H7 (cell line): Measurements from ENCODE around the gene TC2N. TPM values are rescaled to one million over a fixed set of nuclear protein-coding genes. Genes with fewer than 3 reads are reported as not detected.

Experiments used
- DNase-seq: peaks from one replicate; pipeline ENCODE4 v3.0.0; 2012
- H3K27me3 ChIP-seq: 2 replicates; pipeline ENCODE4 v1.6.0; 2011; ENCODE audit warnings: mild to moderate bottlenecking, low read length; ENCODE audit not compliant: control insufficient read depth, insufficient read depth
- H3K36me3 ChIP-seq: replicated peaks from 2 replicates; pipeline ENCODE4 v1.5.1; 2011; ENCODE audit warnings: low read length; ENCODE audit not compliant: control insufficient read depth, insufficient read depth
- H3K4me3 ChIP-seq: 2 replicates; pipeline ENCODE4 v1.5.1; 2011; ENCODE audit warnings: low read depth, mild to moderate bottlenecking, control low read depth, low read length, moderate library complexity; ENCODE audit not compliant: insufficient read depth
- total RNA-seq: library from RNA; depleted of rRNA; stranded (reverse); fragments of >200 nt; shearing (Covaris generic); gene quantifications from 2 replicates; pipeline ENCODE4 v1.2.3, GENCODE V29; 2014

The TC2N gene
- total RNA-seq, 1 experiment from 2014 or later = 6.7 TPM

GRCh38 chr14:91897106-91897701 is 29.9 kb upstream of the TC2N start:
- Histone ChIP-seq H3K36me3 (no peaks in the 10 kb centered on the region), H3K27me3 (no peaks in the 10 kb centered on the region), H3K4me3 (no peak overlapping the region)
- no peak for DNase-seq

GRCh38 chr14:91896419-91896818 is 29.1 kb upstream of the TC2N start:
- H3K36me3 ChIP-seq = no peaks in the 10 kb centered on the region
- H3K27me3 ChIP-seq = no peaks in the 10 kb centered on the region
- H3K4me3 ChIP-seq = no peak overlapping the region
- DNase-seq = no peak

DNA sequence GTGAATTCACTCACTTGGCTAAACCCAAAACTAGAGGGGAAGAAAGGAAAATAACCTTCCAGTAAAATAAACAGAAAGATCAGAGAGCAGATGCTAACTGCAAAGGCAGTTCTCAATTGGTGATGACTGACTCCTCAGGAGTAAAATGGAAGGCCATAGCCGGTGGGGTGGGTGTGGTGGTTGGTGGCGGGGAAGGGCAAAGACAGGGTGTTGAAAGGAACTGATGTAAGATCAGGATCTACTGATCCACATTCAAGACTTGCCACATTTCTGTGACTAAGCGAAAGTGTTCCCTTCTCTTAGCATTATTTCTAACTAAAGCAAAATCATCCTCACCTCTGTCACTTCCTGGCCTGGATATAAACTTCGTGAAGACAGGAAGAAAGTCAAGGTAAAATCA is 26.3 kb upstream of the TC2N start:
- no peaks in the 10 kb centered on the region for H3K36me3 ChIP-seq
- H3K27me3 ChIP-seq = no peaks in the 10 kb centered on the region
- no peak overlapping the region for H3K4me3 ChIP-seq
- DNase-seq = no peak

DNA sequence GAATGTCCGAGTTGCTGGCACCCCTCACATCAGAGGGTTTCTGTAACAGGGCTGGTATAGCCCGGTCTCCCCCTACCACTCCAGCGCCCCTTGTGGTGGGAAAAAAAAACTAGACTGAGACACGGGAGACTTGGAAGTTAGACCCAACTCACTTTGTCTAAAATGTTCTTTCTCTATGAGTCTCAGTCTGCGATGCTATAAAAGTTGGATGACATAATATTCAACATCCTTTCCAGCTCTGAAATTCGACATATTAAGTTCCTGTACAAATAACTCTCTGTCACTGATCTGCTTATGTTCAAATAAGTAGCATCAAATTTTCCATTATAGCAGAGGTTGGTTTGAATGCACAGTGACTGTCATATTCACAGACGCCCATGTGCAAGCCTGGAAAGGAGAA is 25.7 kb upstream of the TC2N start:
- Histone ChIP-seq H3K4me3 (no peak overlapping the region), H3K27me3 (no peaks in the 10 kb centered on the region), H3K36me3 (no peaks in the 10 kb centered on the region)
- DNase-seq = peak; percentile 86

- Histone ChIP-seq H3K36me3 (no peaks in the 10 kb centered on the region), H3K27me3 (no peaks in the 10 kb centered on the region), H3K4me3 (no peak overlapping the region)
- DNase-seq = no peak
These were observed 24.4 kb upstream of the TC2N start for GRCh38 chr14:91891721-91892220.

GRCh38 chr14:91891101-91891500 is 23.8 kb upstream of the TC2N start:
- no peak for DNase-seq
- no peak overlapping the region for H3K4me3 ChIP-seq
- H3K36me3 ChIP-seq = no peaks in the 10 kb centered on the region
- H3K27me3 ChIP-seq = no peaks in the 10 kb centered on the region

DNA sequence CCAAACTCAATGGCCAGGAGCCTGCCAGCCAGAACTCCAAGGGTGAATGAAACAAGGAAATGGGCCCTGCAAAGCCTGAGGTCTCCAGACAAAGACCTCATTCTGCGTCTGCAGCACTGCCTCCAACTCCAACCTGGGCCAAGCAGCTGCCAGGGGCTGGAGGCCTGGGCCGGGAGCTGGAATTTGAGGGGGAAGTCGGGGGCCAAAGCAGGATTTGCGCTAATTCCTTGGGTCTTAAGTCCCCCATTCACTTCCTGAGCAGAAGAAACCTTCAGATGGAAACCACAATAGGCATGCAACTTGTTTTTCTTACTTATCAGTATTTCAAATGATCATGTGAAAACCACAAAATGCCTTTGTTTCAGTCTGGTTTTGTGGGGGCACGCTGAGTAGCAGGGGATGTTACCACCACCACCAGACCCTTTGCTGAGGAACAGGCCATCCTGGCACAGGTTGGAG is 23.0 kb upstream of the TC2N start:
- no peak overlapping the region for H3K4me3 ChIP-seq
- no peaks in the 10 kb centered on the region for H3K36me3 ChIP-seq
- DNase-seq = no peak
- no peaks in the 10 kb centered on the region for H3K27me3 ChIP-seq

DNA sequence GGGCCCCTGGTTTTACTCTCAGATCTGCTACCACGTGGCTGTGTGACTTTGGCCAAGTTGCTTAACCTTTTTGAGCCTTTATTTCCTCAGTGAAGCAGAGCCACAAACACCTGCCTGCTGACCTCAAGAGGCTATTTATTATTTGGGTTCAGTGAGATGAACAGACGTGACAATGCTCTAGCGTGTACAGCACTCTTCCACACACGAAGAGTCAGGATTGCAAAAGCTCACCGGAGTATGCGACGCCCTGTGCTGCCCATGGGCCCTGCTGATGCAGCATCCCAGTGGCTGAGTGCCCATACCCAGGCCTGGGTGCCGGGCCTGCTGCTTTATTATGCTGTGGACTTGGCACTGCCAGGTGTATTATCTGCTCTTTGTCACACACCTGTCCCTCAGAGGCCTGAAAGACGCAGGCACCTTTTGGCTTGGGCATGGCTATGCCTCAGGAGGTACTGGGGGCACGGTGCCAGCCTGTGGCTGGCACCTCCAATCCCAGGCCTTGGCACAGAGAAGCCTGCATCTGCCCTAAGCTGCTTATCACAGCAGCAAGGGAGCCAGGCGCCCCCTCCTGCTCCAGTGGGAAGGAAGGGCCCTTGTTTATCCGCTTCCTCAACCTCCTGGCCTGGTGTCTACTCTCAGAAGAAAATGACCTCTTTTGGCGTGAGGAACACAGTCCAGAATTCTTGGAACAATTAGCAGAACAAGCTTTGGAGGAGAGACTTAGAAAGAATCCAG is 22.3 kb upstream of the TC2N start:
- DNase-seq = no peak

GRCh38 chr14:91888641-91889476 is 21.5 kb upstream of the TC2N start:
- Histone ChIP-seq H3K36me3 (no peaks in the 10 kb centered on the region), H3K27me3 (no peaks in the 10 kb centered on the region), H3K4me3 (no peak overlapping the region)
- no peak for DNase-seq

More for the DNA sequence above, 22.3 kb upstream of the TC2N start:
- H3K27me3 ChIP-seq = no peaks in the 10 kb centered on the region
- no peaks in the 10 kb centered on the region for H3K36me3 ChIP-seq
- no peak overlapping the region for H3K4me3 ChIP-seq

DNA sequence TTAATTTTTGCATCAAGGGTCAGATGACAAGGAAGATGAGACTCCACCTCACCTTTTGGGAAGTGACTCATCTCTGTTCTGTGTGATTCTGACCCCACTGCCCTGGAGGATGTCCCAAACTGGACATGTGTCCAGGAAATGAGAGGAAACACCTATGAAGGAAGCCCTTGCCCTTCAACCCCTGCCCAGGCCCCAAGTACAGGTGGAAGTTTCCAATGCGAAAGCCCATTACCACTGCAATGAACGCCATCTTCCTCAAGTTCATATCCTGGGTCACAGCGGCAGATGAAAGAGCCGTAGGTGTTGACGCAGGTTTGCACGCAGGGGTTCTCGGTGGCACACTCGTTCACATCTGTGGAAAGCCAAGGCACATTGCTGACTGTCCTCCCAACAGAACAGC is 19.6 kb upstream of the TC2N start:
- Histone ChIP-seq H3K36me3 (no peaks in the 10 kb centered on the region), H3K4me3 (no peak overlapping the region), H3K27me3 (no peaks in the 10 kb centered on the region)
- no peak for DNase-seq

- DNase-seq = no peak
- Histone ChIP-seq H3K4me3 (no peak overlapping the region), H3K27me3 (no peaks in the 10 kb centered on the region), H3K36me3 (no peaks in the 10 kb centered on the region)
These were observed 18.5 kb upstream of the TC2N start for GRCh38 chr14:91885839-91886238.

DNA sequence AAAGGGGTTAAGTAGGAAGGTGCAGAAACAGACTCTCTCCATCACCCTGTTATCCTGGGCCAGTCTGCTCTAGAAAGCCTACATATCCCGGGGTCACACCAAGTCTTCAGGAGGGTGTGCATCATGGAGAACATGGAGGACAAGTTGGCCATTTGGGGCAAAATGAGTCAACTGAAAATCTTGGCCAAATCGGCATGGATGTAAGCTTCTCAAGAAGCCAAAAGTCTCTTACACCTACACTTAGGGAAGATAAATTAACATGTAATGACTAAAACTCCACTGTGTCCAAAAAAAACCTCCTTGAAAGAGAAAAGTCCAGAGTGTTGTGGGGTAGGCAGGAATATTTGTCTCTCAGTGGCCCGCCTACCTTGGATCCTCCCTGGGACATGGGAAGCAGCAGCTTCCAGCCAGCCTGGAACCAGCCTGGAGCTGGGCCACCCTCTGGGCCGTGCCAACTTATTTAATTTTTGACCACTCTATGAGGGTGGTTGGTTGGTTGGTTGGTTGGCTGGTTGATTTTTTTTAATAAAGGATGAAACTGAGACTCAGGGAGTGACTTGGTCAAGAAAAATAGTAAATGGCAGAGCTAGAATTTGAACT is 17.9 kb upstream of the TC2N start:
- no peaks in the 10 kb centered on the region for H3K36me3 ChIP-seq
- H3K4me3 ChIP-seq = no peak overlapping the region
- no peak for DNase-seq
- H3K27me3 ChIP-seq = no peaks in the 10 kb centered on the region

- DNase-seq = no peak
- Histone ChIP-seq H3K36me3 (no peaks in the 10 kb centered on the region), H3K27me3 (no peaks in the 10 kb centered on the region), H3K4me3 (no peak overlapping the region)
These were observed 17.3 kb upstream of the TC2N start for GRCh38 chr14:91884664-91885063.

DNA sequence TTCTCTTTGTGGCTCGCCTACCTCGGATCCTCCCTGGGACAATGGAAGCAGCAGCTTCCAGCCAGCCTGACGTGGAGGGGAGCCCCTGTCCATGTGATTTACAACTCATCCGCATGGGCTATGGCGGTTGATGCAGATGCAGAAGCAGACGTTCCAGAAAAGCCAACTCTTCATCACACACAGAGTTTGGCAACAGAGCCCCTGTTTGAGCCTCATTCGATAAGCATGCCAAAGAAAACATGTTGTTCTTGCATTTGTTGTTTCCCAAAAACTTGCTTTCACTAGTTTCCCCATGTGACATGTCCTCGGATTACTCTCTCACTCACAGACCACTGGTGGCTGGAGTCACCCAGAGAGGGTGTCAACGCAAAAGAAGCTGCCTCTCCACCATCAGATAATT is 16.4 kb upstream of the TC2N start:
- no peaks in the 10 kb centered on the region for H3K27me3 ChIP-seq
- H3K36me3 ChIP-seq = no peaks in the 10 kb centered on the region
- DNase-seq = no peak
- no peak overlapping the region for H3K4me3 ChIP-seq
